ENCODE measurements around the gene NUP93.
"Not testable (repeated sequence)": the region's sequence is repeated elsewhere in the genome, so short reads cannot be mapped to it uniquely, and the experiment has no call there.

NUP93 gene

GRCh38 chr16:56728980-56729734 is 772 bp upstream of the NUP93 start:
- peak overlapping the region; percentile 97 for H3K4me3 ChIP-seq (ENCODE audit: low read depth, low read length)
- TF ChIP-seq CTCF (IDR thresholded peaks at IDR 0.05; ENCODE audit: control insufficient read depth, extremely low read depth, insufficient read depth), result no peak
- DNase-seq (ENCODE audit: low read depth), result no peak

- TF ChIP-seq CTCF (IDR thresholded peaks at IDR 0.05; ENCODE audit: control insufficient read depth, extremely low read depth, insufficient read depth), result no peak
- DNase-seq (ENCODE audit: low read depth), result no peak
- H3K4me3 ChIP-seq (ENCODE audit: low read depth, low read length), result no peak overlapping the region
These were observed 2.4 kb downstream of the NUP93 start for GRCh38 chr16:56732366-56732765.

- DNase-seq (ENCODE audit: low read depth), result no peak
- TF ChIP-seq CTCF (IDR thresholded peaks at IDR 0.05; ENCODE audit: control insufficient read depth, extremely low read depth, insufficient read depth), result no peak
- no peak overlapping the region for H3K4me3 ChIP-seq (ENCODE audit: low read depth, low read length)
These were observed 2.9 kb downstream of the NUP93 start for GRCh38 chr16:56732832-56733231.

- no peak for TF ChIP-seq CTCF (IDR thresholded peaks at IDR 0.05; ENCODE audit: control insufficient read depth, extremely low read depth, insufficient read depth)
- no peak overlapping the region for H3K4me3 ChIP-seq (ENCODE audit: low read depth, low read length)
- DNase-seq (ENCODE audit: low read depth), result no peak
These were observed 4.5 kb downstream of the NUP93 start for GRCh38 chr16:56734429-56734828.

- TF ChIP-seq CTCF (IDR thresholded peaks at IDR 0.05; ENCODE audit: control insufficient read depth, extremely low read depth, insufficient read depth), result no peak
- no peak for DNase-seq (ENCODE audit: low read depth)
- H3K4me3 ChIP-seq (ENCODE audit: low read depth, low read length), result no peak overlapping the region
These were observed 6.5 kb downstream of the NUP93 start for GRCh38 chr16:56736476-56736875.

- no peak overlapping the region for H3K4me3 ChIP-seq (ENCODE audit: low read depth, low read length)
- TF ChIP-seq CTCF (IDR thresholded peaks at IDR 0.05; ENCODE audit: control insufficient read depth, extremely low read depth, insufficient read depth), result no peak
- no peak for DNase-seq (ENCODE audit: low read depth)
These were observed 7.6 kb downstream of the NUP93 start for GRCh38 chr16:56737539-56737938.

GRCh38 chr16:56738221-56738620 is 8.3 kb downstream of the NUP93 start:
- no peak for TF ChIP-seq CTCF (IDR thresholded peaks at IDR 0.05; ENCODE audit: control insufficient read depth, extremely low read depth, insufficient read depth)
- no peak for DNase-seq (ENCODE audit: low read depth)
- H3K4me3 ChIP-seq (ENCODE audit: low read depth, low read length), result no peak overlapping the region

- not testable (repeated sequence) for DNase-seq (ENCODE audit: low read depth); H3K4me3 ChIP-seq (ENCODE audit: low read depth, low read length)
These were observed 9.4 kb downstream of the NUP93 start for GRCh38 chr16:56739378-56739777.
